Measurements from ENCODE around the gene USH1C. TPM values are rescaled to one million over a fixed set of nuclear protein-coding genes. Genes with fewer than 3 reads are reported as not detected.
A peak's percentile ranks its signal among the peaks of the same experiment; 100 is the strongest.

Gene USH1C
- total RNA-seq, 2 donors from 2014 or later = not detected

GRCh38 chr11:17529844-17530185, 14.4 kb downstream of the USH1C start:
- Mint-ChIP-seq H3K9me3 (no peaks in the 10 kb centered on the region), H3K4me3 (no peak overlapping the region), H3K4me1 (no peaks in the 10 kb centered on the region), H3K36me3 (ENCODE audit: low read depth) (no peaks in the 10 kb centered on the region), H3K27ac (no peak overlapping the region), H3K27me3 (peaks cover 10% of the 10 kb centered on the region)
- no peak for ATAC-seq (replicated peaks)

GRCh38 chr11:17528906-17529843, 15.0 kb downstream of the USH1C start:
- Mint-ChIP-seq H3K27me3 (peaks cover 10% of the 10 kb centered on the region), H3K36me3 (ENCODE audit: low read depth) (no peaks in the 10 kb centered on the region), H3K9me3 (no peaks in the 10 kb centered on the region), H3K4me1 (no peaks in the 10 kb centered on the region), H3K4me3 (no peak overlapping the region), H3K27ac (no peak overlapping the region)
- no peak for ATAC-seq (replicated peaks)

GRCh38 chr11:17528181-17528691, 16.0 kb downstream of the USH1C start:
- Mint-ChIP-seq H3K4me3 (no peak overlapping the region), H3K4me1 (no peaks in the 10 kb centered on the region), H3K27ac (no peak overlapping the region), H3K9me3 (no peaks in the 10 kb centered on the region), H3K27me3 (peaks cover 10% of the 10 kb centered on the region), H3K36me3 (ENCODE audit: low read depth) (no peaks in the 10 kb centered on the region)
- ATAC-seq (replicated peaks) = peak; percentile 72

DNA sequence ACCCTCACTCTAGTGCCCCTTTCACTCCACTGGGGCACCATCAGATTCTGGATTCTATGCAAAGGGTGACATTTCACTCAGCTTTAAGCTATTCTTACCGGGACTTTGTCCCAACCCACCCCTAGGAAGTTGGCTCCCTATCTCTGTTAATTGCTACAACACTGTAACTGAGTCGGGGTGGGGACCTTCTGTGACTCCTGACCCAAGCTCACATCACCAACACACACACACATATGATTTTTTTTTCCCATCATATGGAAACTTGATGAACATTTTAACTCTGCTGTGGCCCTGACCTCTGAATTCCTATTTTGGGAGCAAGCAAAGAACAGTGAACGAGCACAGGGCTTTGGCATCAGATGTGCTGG, 16.6 kb downstream of the USH1C start:
- H3K4me3 Mint-ChIP-seq = no peak overlapping the region
- H3K4me1 Mint-ChIP-seq = no peaks in the 10 kb centered on the region
- H3K9me3 Mint-ChIP-seq = no peaks in the 10 kb centered on the region
- no peak for ATAC-seq (replicated peaks)
- no peaks in the 10 kb centered on the region for H3K36me3 Mint-ChIP-seq (ENCODE audit: low read depth)
- no peak overlapping the region for H3K27ac Mint-ChIP-seq
- peaks cover 10% of the 10 kb centered on the region for H3K27me3 Mint-ChIP-seq

DNA sequence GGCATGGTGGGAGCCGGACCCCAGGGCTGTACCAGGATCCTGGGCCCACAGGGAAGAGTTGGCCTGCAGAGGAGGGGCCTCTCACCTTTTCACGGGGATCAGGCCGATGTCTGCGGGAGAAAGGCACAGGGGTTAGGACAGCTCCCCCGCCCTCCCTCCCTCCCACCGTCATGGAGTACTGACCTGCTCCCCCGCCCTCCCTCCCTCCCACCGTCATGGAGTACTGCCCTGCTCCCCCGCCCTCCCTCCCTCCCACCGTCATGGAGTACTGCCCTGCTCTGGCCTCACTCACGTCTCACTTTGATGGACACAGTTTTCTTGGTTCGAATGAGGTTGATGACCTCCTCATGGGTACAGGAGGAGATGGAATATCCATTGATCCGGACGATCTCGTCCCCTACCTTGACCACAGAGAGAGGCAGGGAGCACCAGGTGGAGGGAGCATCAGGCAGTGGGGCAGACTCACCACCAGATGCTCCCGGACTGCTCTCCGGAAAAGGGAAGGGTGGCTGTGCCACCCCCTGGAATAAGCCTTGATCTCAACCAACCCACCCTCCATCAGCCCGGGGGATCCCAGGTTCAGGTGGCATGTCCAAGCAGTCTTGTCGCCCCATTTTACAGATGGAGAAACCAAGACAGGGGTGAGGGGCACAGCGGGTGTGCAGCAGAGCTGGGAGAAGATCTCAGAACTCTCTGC, 17.1 kb downstream of the USH1C start:
- Mint-ChIP-seq H3K36me3 (ENCODE audit: low read depth) (no peaks in the 10 kb centered on the region), H3K4me1 (no peaks in the 10 kb centered on the region), H3K27ac (no peak overlapping the region), H3K4me3 (no peak overlapping the region), H3K9me3 (no peaks in the 10 kb centered on the region), H3K27me3 (peaks cover 10% of the 10 kb centered on the region)
- no peak for ATAC-seq (replicated peaks)

GRCh38 chr11:17526326-17526725, 17.9 kb downstream of the USH1C start:
- Mint-ChIP-seq H3K4me1 (no peaks in the 10 kb centered on the region), H3K4me3 (no peak overlapping the region), H3K9me3 (no peaks in the 10 kb centered on the region), H3K27me3 (peaks cover 6% of the 10 kb centered on the region), H3K27ac (no peak overlapping the region), H3K36me3 (ENCODE audit: low read depth) (no peaks in the 10 kb centered on the region)
- ATAC-seq (replicated peaks) = no peak

DNA sequence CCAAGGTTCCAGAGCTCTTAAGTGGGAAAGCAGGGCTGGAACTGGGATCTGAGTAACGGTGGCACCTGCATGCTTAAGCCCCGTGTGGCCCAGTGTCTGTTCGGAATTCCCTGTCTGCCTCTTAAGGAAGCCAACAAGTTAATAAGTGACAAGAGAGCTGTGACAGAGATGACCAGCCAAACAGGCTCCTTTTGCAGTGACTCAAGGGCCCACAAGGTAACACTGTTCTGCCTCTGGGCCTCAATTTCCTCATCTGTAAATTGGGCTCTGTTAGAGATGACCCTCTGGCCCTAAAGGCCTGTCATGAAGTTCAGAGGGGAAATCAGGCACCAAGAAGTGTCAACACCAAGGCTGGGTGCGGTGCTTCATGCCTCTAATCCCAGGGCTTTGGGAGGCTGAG, 18.6 kb downstream of the USH1C start:
- H3K27me3 Mint-ChIP-seq = peaks cover 6% of the 10 kb centered on the region
- no peak overlapping the region for H3K27ac Mint-ChIP-seq
- ATAC-seq (replicated peaks) = no peak
- H3K4me1 Mint-ChIP-seq = no peaks in the 10 kb centered on the region
- H3K36me3 Mint-ChIP-seq (ENCODE audit: low read depth) = no peaks in the 10 kb centered on the region
- no peaks in the 10 kb centered on the region for H3K9me3 Mint-ChIP-seq
- H3K4me3 Mint-ChIP-seq = no peak overlapping the region

- no peak overlapping the region for H3K27ac Mint-ChIP-seq
- H3K36me3 Mint-ChIP-seq (ENCODE audit: low read depth) = no peaks in the 10 kb centered on the region
- no peaks in the 10 kb centered on the region for H3K4me1 Mint-ChIP-seq
- H3K4me3 Mint-ChIP-seq = no peak overlapping the region
- H3K27me3 Mint-ChIP-seq = peaks cover 6% of the 10 kb centered on the region
- no peaks in the 10 kb centered on the region for H3K9me3 Mint-ChIP-seq
- no peak for ATAC-seq (replicated peaks)
Measured at GRCh38 chr11:17524221-17524620, 20.0 kb downstream of the USH1C start.

DNA sequence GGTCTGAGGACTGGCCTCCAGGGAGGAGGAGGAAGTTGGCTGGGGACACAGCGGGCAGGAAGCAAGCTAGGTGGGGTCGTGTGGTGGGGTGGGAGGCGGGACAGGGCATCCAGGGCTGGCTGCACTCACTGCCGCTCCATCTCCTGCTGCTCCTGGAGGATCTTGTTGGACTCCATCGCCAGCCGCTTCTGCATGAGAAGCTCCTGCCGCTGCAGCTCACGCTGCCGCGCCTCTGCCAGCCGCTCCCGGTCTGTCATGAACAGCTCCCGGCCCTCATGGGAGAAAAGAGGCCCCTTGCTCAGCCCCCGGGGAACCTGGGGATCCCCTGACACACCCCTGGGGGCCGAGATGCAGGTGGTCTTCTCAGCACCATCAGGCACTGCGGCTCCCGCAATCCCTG, 21.6 kb downstream of the USH1C start:
- Mint-ChIP-seq H3K36me3 (ENCODE audit: low read depth) (no peaks in the 10 kb centered on the region), H3K9me3 (no peaks in the 10 kb centered on the region), H3K4me3 (no peak overlapping the region), H3K27me3 (peaks cover 6% of the 10 kb centered on the region), H3K27ac (no peak overlapping the region), H3K4me1 (no peaks in the 10 kb centered on the region)
- no peak for ATAC-seq (replicated peaks)

DNA sequence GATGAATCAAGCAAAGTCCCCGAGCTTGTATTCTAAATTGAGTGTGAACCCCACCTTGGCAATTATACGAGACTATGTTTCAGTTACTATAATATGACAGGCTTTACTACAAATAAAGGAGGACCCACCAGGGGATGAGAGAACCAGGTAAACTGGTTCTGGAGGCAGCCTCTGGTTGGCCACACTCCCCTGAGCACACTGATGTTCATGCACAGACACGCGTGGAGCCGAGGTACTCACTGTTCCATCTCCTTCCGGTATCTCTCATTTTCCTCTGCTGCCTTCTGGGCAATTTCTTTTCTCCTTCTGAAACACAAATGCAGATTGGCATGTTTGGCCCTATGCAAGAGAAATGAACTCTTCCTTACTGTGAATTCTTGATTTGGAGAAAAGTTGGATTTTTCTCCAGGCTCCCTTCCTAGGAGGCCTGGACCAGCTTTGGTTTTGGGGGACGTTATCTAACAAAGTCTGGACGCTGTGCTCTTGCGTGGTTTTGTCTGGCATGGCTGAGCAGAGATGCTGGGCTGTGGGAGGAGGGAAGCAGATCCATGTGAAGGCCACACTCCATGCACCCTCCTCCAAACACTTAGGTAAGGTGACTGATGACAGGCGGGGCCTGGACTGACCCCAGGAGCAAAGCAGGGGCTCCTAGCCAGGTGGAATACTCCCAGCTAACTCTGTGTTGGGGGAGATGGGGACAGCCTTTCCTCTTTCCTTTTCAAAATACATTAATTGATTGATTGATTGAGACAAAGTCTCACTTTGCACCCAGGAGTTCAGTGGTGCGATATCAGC, 22.9 kb downstream of the USH1C start:
- Mint-ChIP-seq H3K27me3 (peaks cover 5% of the 10 kb centered on the region), H3K9me3 (no peaks in the 10 kb centered on the region), H3K4me1 (no peaks in the 10 kb centered on the region), H3K4me3 (no peak overlapping the region), H3K27ac (no peak overlapping the region), H3K36me3 (ENCODE audit: low read depth) (no peaks in the 10 kb centered on the region)
- ATAC-seq (replicated peaks) = no peak

DNA sequence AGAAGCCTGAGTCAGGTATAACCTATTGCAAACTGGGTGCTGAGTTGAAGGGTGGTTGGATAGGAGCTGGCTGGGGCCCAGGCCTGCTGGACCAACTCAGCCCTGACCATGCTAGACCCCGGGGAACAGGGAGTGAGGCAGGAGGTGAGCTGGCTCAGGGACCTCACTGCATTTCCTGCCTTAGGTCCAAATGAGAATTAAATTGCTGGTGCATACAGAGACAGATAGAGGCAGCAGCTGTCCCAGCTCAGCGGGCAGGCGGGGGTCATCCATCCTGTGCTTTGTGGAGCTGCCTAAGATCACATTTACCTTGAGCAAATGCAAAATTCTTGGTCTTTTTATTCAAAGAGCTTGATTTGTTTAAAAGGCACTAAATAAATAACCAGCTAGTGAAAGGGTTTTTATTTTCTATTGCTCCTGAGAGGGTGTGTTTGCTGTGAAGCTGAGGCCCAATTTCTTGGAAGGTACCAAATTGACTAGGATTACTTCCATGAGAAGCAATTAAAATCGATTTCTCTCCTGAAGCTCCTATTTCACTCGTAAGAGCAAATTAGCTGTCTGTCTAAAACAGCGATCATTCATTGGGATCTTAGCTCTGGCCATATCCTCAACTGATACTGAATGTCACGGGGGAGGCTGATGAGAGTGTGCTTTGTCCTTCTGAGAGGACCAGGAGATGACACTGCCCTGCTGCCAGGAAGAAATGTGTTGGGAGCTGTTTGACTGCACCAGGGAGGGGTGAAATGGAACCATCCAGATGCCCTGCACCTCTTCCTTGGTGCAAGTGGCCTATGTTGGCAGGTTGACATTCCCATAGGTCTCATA, 24.9 kb downstream of the USH1C start:
- Mint-ChIP-seq H3K4me3 (no peak overlapping the region), H3K36me3 (ENCODE audit: low read depth) (no peaks in the 10 kb centered on the region), H3K27me3 (no peaks in the 10 kb centered on the region), H3K4me1 (no peaks in the 10 kb centered on the region), H3K27ac (no peak overlapping the region), H3K9me3 (no peaks in the 10 kb centered on the region)
- no peak for ATAC-seq (replicated peaks)

GRCh38 chr11:17518366-17518765, 25.9 kb downstream of the USH1C start:
- H3K4me3 Mint-ChIP-seq = no peak overlapping the region
- H3K27ac Mint-ChIP-seq = no peak overlapping the region
- ATAC-seq (replicated peaks) = no peak
- no peaks in the 10 kb centered on the region for H3K27me3 Mint-ChIP-seq
- H3K4me1 Mint-ChIP-seq = no peaks in the 10 kb centered on the region
- H3K36me3 Mint-ChIP-seq (ENCODE audit: low read depth) = no peaks in the 10 kb centered on the region
- H3K9me3 Mint-ChIP-seq = no peaks in the 10 kb centered on the region

- H3K9me3 Mint-ChIP-seq = no peaks in the 10 kb centered on the region
- no peaks in the 10 kb centered on the region for H3K4me1 Mint-ChIP-seq
- H3K27ac Mint-ChIP-seq = no peak overlapping the region
- no peak overlapping the region for H3K4me3 Mint-ChIP-seq
- no peaks in the 10 kb centered on the region for H3K36me3 Mint-ChIP-seq (ENCODE audit: low read depth)
- ATAC-seq (replicated peaks) = no peak
- H3K27me3 Mint-ChIP-seq = peaks cover 3% of the 10 kb centered on the region
Measured at GRCh38 chr11:17517186-17517585, 27.0 kb downstream of the USH1C start.

Measured in activated T-helper 17 cell treated with anti-CD3 and anti-CD28 coated beads, Interleukin-2, amount 50 U/mL, for 72 hours (primary cell).